BLaER1 (cell line): ENCODE results near the gene TDP1.
"Not testable (repeated sequence)": the region's sequence is repeated elsewhere in the genome, so short reads cannot be mapped to it uniquely, and the experiment has no call there.

Experiments used
- H3K27ac ChIP-seq: shearing (Covaris generic); formaldehyde crosslinking; 2 replicates; pipeline ENCODE4 v1.8.1; 2022
- H3K27me3 ChIP-seq: shearing (Covaris generic); formaldehyde crosslinking; 2 replicates; pipeline ENCODE4 v1.8.1; 2022
- H3K36me3 ChIP-seq: shearing (Covaris generic); formaldehyde crosslinking; 2 replicates; pipeline ENCODE4 v1.8.1; 2022
- H3K4me1 ChIP-seq: shearing (Covaris generic); formaldehyde crosslinking; 2 replicates; pipeline ENCODE4 v1.8.1; 2022
- H3K4me2 ChIP-seq: shearing (Covaris generic); formaldehyde crosslinking; 2 replicates; pipeline ENCODE4 v1.8.1; 2022
- H3K4me3 ChIP-seq: shearing (Covaris generic); formaldehyde crosslinking; 2 replicates; pipeline ENCODE4 v1.8.1; 2022
- H3K9ac ChIP-seq: shearing (Covaris generic); formaldehyde crosslinking; 2 replicates; pipeline ENCODE4 v1.8.1; 2022
- H3K9me3 ChIP-seq: shearing (Covaris generic); formaldehyde crosslinking; 2 replicates; pipeline ENCODE4 v1.8.1; 2022
- H4K20me1 ChIP-seq: shearing (Covaris generic); formaldehyde crosslinking; 2 replicates; pipeline ENCODE4 v1.8.1; 2022
- Cebpa-rat ChIP-seq: shearing (Covaris generic); IDR thresholded peaks from 2 replicates; pipeline ENCODE4 v1.8.1; 2022

The TDP1 gene

GRCh38 chr14:90060312-90060964, 104.7 kb downstream of the TDP1 start:
- Histone ChIP-seq H3K4me1 (peaks cover 14% of the 10 kb centered on the region), H3K27ac (no peak overlapping the region), H4K20me1 (peaks cover 20% of the 10 kb centered on the region; the same call in 1 of the 2 replicates), H3K4me3 (peak overlapping the region; percentile 62), H3K9ac (no peak overlapping the region), H3K4me2 (peak overlapping the region; percentile 54), H3K9me3 (peaks cover 46% of the 10 kb centered on the region), H3K27me3 (peaks cover 67% of the 10 kb centered on the region), H3K36me3 (no peaks in the 10 kb centered on the region)
- no peak for TF ChIP-seq Cebpa-rat

GRCh38 chr14:90060965-90061684, 105.4 kb downstream of the TDP1 start:
- no peak overlapping the region for H3K9ac ChIP-seq
- H3K27me3 ChIP-seq: peaks cover 69% of the 10 kb centered on the region
- peak overlapping the region; percentile 62 for H3K4me3 ChIP-seq

GRCh38 chr14:90061685-90062126, 106.0 kb downstream of the TDP1 start, which contains the start of gene KCNK13:
TSS of gene KCNK13 (plus strand) at chr14:90061994. CDS start at chr14:90062206, 212 bp downstream.
- Histone ChIP-seq H3K9me3 (peaks cover 46% of the 10 kb centered on the region), H3K9ac (no peak within 1 kb of the TSS), H3K27me3 (peaks cover 69% of the 10 kb centered on the region), H3K4me2 (peak within 1 kb of the TSS; percentile 61), H3K36me3 (no peaks in the 10 kb centered on the region), H4K20me1 (peaks cover 20% of the 10 kb centered on the region; the same call in 1 of the 2 replicates), H3K27ac (no peak within 1 kb of the TSS), H3K4me1 (peaks cover 14% of the 10 kb centered on the region), H3K4me3 (peak within 1 kb of the TSS; percentile 62)
- TF ChIP-seq Cebpa-rat: no peak

More at GRCh38 chr14:90060965-90061684, 105.4 kb downstream of the TDP1 start:
- peak overlapping the region; percentile 54 for H3K4me2 ChIP-seq
- H4K20me1 ChIP-seq: peaks cover 20% of the 10 kb centered on the region; the same call in 1 of the 2 replicates
- H3K36me3 ChIP-seq: no peaks in the 10 kb centered on the region
- peaks cover 46% of the 10 kb centered on the region for H3K9me3 ChIP-seq
- TF ChIP-seq Cebpa-rat: no peak
- peaks cover 14% of the 10 kb centered on the region for H3K4me1 ChIP-seq
- no peak overlapping the region for H3K27ac ChIP-seq

- Histone ChIP-seq H3K9me3 (peaks cover 46% of the 10 kb centered on the region), H3K36me3 (no peaks in the 10 kb centered on the region), H3K4me3 (peak overlapping the region; percentile 51), H3K27me3 (peaks cover 69% of the 10 kb centered on the region), H3K4me1 (peaks cover 14% of the 10 kb centered on the region), H3K27ac (no peak overlapping the region), H3K9ac (no peak overlapping the region), H3K4me2 (peak overlapping the region; percentile 61), H4K20me1 (peaks cover 20% of the 10 kb centered on the region; the same call in 1 of the 2 replicates)
- no peak for TF ChIP-seq Cebpa-rat
These were observed 106.5 kb downstream of the TDP1 start for GRCh38 chr14:90062127-90062794.

DNA sequence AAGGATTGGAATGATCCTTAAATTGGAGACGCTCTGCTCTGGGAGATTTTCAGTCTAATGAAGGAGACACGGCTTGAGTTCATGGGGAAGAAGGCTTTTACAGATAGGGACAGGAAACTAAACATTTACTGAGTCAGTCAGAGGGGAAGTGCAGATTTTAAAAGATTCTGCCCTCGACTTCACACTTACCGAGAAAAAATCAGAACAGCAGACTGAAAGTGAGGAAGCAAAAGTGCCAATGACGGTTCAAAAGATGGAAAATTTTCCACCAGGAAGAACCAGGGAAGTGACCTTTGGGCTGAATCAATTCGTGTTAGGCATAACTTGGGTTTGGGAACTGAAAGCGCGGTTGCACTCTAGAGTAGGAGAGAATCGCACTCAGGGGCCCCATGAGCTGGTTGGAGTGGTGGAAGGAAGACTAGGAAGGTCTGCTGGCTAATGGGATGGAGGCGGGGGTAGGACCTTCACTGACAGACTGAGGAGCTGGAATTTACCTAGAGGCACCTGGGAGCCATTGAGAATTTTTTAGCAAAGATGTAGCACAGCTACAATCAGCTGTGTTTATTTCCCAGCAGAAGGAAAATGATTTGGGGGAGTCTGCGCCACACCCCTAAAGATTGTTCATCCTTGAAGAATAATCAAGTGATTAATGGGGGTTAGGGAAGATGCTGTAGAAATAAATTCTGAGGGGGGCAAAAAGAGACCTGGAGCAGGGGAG, 107.3 kb downstream of the TDP1 start:
- Histone ChIP-seq H3K9me3 (peaks cover 46% of the 10 kb centered on the region), H3K27ac (no peak overlapping the region), H3K4me2 (no peak overlapping the region), H3K9ac (no peak overlapping the region), H3K4me3 (peak overlapping the region; percentile 51; the same call in 1 of the 2 replicates), H4K20me1 (peaks cover 20% of the 10 kb centered on the region; the same call in 1 of the 2 replicates), H3K27me3 (peaks cover 69% of the 10 kb centered on the region), H3K4me1 (peaks cover 14% of the 10 kb centered on the region), H3K36me3 (no peaks in the 10 kb centered on the region)
- TF ChIP-seq Cebpa-rat: no peak

- Histone ChIP-seq H3K4me1 (no peaks in the 10 kb centered on the region), H3K4me2 (no peak overlapping the region), H3K27me3 (no peaks in the 10 kb centered on the region), H3K9ac (no peak overlapping the region), H3K27ac (no peak overlapping the region), H3K9me3 (no peaks in the 10 kb centered on the region), H4K20me1 (no peaks in the 10 kb centered on the region), H3K4me3 (no peak overlapping the region), H3K36me3 (no peaks in the 10 kb centered on the region)
- TF ChIP-seq Cebpa-rat: no peak
These were observed 116.6 kb downstream of the TDP1 start for GRCh38 chr14:90072350-90072749.

- TF ChIP-seq Cebpa-rat: no peak
- Histone ChIP-seq H3K9me3 (no peaks in the 10 kb centered on the region), H3K4me1 (no peaks in the 10 kb centered on the region), H3K27ac (no peak overlapping the region), H4K20me1 (no peaks in the 10 kb centered on the region), H3K9ac (no peak overlapping the region), H3K27me3 (no peaks in the 10 kb centered on the region), H3K4me3 (no peak overlapping the region), H3K4me2 (no peak overlapping the region), H3K36me3 (no peaks in the 10 kb centered on the region)
These were observed 123.8 kb downstream of the TDP1 start for GRCh38 chr14:90079576-90079975.

DNA sequence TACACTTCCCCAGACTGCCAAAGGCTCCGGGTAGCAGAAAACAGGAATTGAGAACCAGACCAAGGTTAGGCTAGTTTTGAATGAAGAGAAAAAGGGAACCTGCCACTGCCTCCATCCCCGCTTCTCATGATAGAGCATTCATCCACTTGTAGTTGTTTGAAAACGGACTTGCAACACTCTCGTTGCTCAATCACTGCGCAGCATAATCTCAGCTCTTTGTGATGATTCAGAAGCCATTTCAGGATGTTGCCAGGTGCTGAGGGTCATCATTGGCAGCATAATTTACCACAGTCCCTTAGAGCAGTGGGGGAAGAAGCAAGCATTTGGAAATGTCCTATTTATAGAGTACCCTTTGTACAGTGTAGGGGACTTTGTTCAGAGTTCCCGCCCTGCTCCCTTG, 131.7 kb downstream of the TDP1 start:
- Histone ChIP-seq H3K27me3 (no peaks in the 10 kb centered on the region), H3K9me3 (peaks cover 18% of the 10 kb centered on the region), H4K20me1 (no peaks in the 10 kb centered on the region), H3K4me3 (no peak overlapping the region), H3K27ac (no peak overlapping the region), H3K4me2 (no peak overlapping the region), H3K4me1 (no peaks in the 10 kb centered on the region), H3K36me3 (no peaks in the 10 kb centered on the region), H3K9ac (no peak overlapping the region)
- TF ChIP-seq Cebpa-rat: no peak

DNA sequence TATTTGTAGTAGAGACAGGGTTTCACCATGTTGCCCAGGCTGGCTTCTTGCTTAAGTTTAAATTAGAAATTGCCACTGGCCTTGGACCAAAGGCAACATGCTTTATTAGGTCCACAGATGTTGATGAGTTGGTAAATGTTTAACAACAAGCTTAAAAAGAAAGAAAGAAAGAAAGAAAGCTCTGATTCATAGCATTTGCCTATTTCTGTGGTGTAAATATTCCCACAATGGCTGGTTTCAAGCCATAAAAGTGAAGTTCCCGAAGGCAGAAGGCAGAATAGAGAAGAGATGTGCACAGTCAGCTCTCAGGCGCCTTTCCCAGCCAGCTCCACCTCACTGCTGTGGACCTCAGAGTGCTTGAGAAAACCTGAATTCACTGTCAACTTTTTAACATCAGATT, 132.4 kb downstream of the TDP1 start:
- Histone ChIP-seq H3K27ac (no peak overlapping the region), H3K4me1 (no peaks in the 10 kb centered on the region), H3K4me3 (no peak overlapping the region), H3K36me3 (no peaks in the 10 kb centered on the region), H3K9me3 (peaks cover 18% of the 10 kb centered on the region), H3K4me2 (no peak overlapping the region), H3K9ac (no peak overlapping the region), H4K20me1 (no peaks in the 10 kb centered on the region), H3K27me3 (no peaks in the 10 kb centered on the region)
- TF ChIP-seq Cebpa-rat: no peak

DNA sequence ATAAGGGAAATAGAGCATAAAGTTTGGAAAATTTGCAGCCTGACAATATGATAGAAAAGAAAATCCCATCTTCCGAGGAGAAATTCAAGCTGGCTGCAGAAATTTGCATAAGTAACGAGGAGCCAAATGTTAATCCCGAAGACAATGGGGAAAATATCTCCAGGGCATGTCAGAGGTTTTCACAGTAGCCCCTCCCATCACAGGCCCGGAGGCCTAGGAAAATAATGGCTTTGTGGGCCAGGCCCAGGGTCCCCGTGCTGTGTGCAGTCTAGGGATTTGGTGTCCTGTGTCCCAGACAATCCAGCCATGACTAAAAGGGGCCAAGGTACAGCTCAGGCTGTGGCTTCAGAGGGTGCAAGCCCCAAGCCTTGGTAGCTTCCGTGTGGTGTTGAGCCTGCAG, 133.8 kb downstream of the TDP1 start:
- not testable (repeated sequence) for H3K9ac ChIP-seq, H3K27me3 ChIP-seq

More for the DNA sequence above, 133.8 kb downstream of the TDP1 start:
- not testable (repeated sequence) for H3K27ac ChIP-seq, H3K36me3 ChIP-seq, H3K4me1 ChIP-seq, H3K4me2 ChIP-seq, H4K20me1 ChIP-seq, H3K4me3 ChIP-seq
- H3K9me3 ChIP-seq: peaks cover 18% of the 10 kb centered on the region
